Naive thymus-derived CD4-positive, alpha-beta T cell (primary cell): ENCODE data around the gene NAMPT. TPM values are rescaled to one million over a fixed set of nuclear protein-coding genes. Genes with fewer than 3 reads are reported as not detected.
A peak's percentile ranks its signal among the peaks of the same experiment; 100 is the strongest.

ENCODE experiments used
- ATAC-seq: fragments of 150-1000 bp; cut with Tn5 transposase; 2 replicates; pipeline ENCODE4 v1.10.0; 2021; ENCODE audit warnings: mild to moderate bottlenecking, moderate library complexity
- CTCF ChIA-PET: fragments of 350-600 bp; sonication (Branson Sonifier 250); formaldehyde crosslinking; loops from one replicate; lab custom pipeline; 2021; ENCODE audit warnings: antibody characterized with exemption; lab: Charles Lee
- POLR2A ChIA-PET: fragments of 350-600 bp; sonication (Branson Sonifier 250); formaldehyde crosslinking; loops from one replicate; lab custom pipeline; 2021; ENCODE audit warnings: antibody characterized with exemption, inconsistent platforms; lab: Charles Lee
- DNase-seq, 9 donors: peaks; one replicate each; pipeline versions ENCODE4 v3.0.0 to v3.0.0-alpha.2; 2020 to 2022; ENCODE audit warnings: mixed read lengths in 1 of 9
- H3K27ac ChIP-seq: one replicate; pipeline ENCODE4 v1.7.0; 2013; ENCODE audit warnings: mild to moderate bottlenecking, low read depth, low read length, moderate library complexity
- H3K27me3 ChIP-seq, 2 donors: one replicate each; pipeline ENCODE4 v1.7.0; 2013; ENCODE audit warnings: low read length in 2 of 2, mild to moderate bottlenecking in 2 of 2, moderate library complexity in 2 of 2; ENCODE audit not compliant: control insufficient read depth in 2 of 2, insufficient read depth in 2 of 2
- H3K36me3 ChIP-seq, 3 experiments: 1 replicate in 2 of 3; 2 replicates in 1 of 3; pipeline ENCODE4 v1.7.0; 2013; ENCODE audit warnings: low read length in 3 of 3, mild to moderate bottlenecking in 3 of 3, moderate library complexity in 1 of 3; ENCODE audit not compliant: insufficient read depth in 3 of 3, control insufficient read depth in 2 of 3
- H3K4me1 ChIP-seq, 2 donors: one replicate each; pipeline ENCODE4 v1.7.0; 2013; ENCODE audit warnings: low read length in 2 of 2, mild to moderate bottlenecking in 2 of 2, moderate library complexity in 1 of 2; ENCODE audit not compliant: control insufficient read depth in 2 of 2, insufficient read depth in 2 of 2
- H3K4me3 ChIP-seq: 2 replicates; pipeline ENCODE4 v1.7.0; 2013; ENCODE audit warnings: mild to moderate bottlenecking, low read length
- H3K9me3 ChIP-seq, 3 experiments: 1 replicate in 2 of 3; 2 replicates in 1 of 3; pipeline ENCODE4 v1.7.0; 2013; ENCODE audit warnings: low read length in 3 of 3; ENCODE audit not compliant: control insufficient read depth in 2 of 3
- H3K27ac Mint-ChIP-seq, 9 donors: one replicate each; pipeline ENCODE4 v1.8.0; 2020 to 2022; ENCODE audit warnings: mixed read lengths in 9 of 9, mild to moderate bottlenecking in 8 of 9, moderate library complexity in 5 of 9, inconsistent platforms in 2 of 9
- H3K27me3 Mint-ChIP-seq, 5 donors: one replicate each; pipeline ENCODE4 v1.8.0; 2021 to 2022; ENCODE audit warnings: mixed read lengths in 5 of 5, mild to moderate bottlenecking in 1 of 5
- H3K36me3 Mint-ChIP-seq, 5 donors: one replicate each; pipeline ENCODE4 v1.8.0; 2020 to 2022; ENCODE audit warnings: mixed read lengths in 5 of 5, mild to moderate bottlenecking in 3 of 5, inconsistent platforms in 1 of 5
- H3K4me1 Mint-ChIP-seq, 7 donors: one replicate each; pipeline ENCODE4 v1.8.0; 2020 to 2022; ENCODE audit warnings: mixed read lengths in 7 of 7, mild to moderate bottlenecking in 3 of 7, inconsistent platforms in 1 of 7
- H3K4me3 Mint-ChIP-seq, 10 donors: one replicate each; pipeline ENCODE4 v1.8.0; 2020 to 2022; ENCODE audit warnings: mild to moderate bottlenecking in 10 of 10, mixed read lengths in 10 of 10, moderate library complexity in 6 of 10, inconsistent platforms in 2 of 10
- H3K9me3 Mint-ChIP-seq, 11 donors: one replicate each; pipeline ENCODE4 v1.8.0; 2020 to 2022; ENCODE audit warnings: mixed read lengths in 11 of 11, mild to moderate bottlenecking in 4 of 11, inconsistent platforms in 1 of 11, moderate library complexity in 1 of 11
- intact Hi-C, 2 donors: fragments of 100-400 bp; cut with micrococcal nuclease; formaldehyde crosslinking; loops; one replicate each; pipeline ENCODE4 v1.15.1; 2023
- polyA plus RNA-seq, 2 donors: library from polyadenylated mRNA; unstranded; fragments of 300-500 nt; fragmentation: Illumina TruSeq; gene quantifications; one replicate each; pipeline ENCODE4 v1.2.3, GENCODE V29; 2021
- total RNA-seq, 6 experiments: library from RNA in 5 of 6; stranded (reverse) in 5 of 6; gene quantifications; 1 replicate in 5 of 6; 2 replicates in 1 of 6; pipeline ENCODE4 v1.2.3 and lab custom pipeline; 2021 to 2026

The NAMPT gene
- total RNA-seq = 100 to 1,000 TPM in 2 of 5 experiments, 10 to 100 TPM in 3; 22.2 to 731 (median 88.7) TPM
- 10 to 100 TPM; 13.9 to 18.9 TPM for polyA plus RNA-seq
- total RNA-seq (lab: John Stamatoyannopoulos, UW) = 639 reads per million, percentile 98 among the genes with 10 or more reads in this experiment

- Mint-ChIP-seq H3K9me3 (no peaks in the 10 kb centered on the region), H3K36me3 (peaks cover 0 to 14% (median 0%) of the 10 kb centered on the region in 5 donors), H3K27ac (peak within 1 kb of the TSS; percentile 87 to 99 (median 98)), H3K4me3 (peak within 1 kb of the TSS; percentile 91 to 99 (median 96)), H3K27me3 (no peaks in the 10 kb centered on the region), H3K4me1 (peaks cover 23 to 52% (median 38%) of the 10 kb centered on the region in 7 donors)
- Histone ChIP-seq H3K4me1 (peaks cover 9 to 10% of the 10 kb centered on the region in 2 donors), H3K4me3 (peak within 1 kb of the TSS; percentile 94), H3K27ac (peak within 1 kb of the TSS; percentile 94), H3K9me3 (no peaks in the 10 kb centered on the region), H3K36me3 (no peaks in the 10 kb centered on the region), H3K27me3 (no peaks in the 10 kb centered on the region)
- POLR2A ChIA-PET = interaction anchor here (0.8 to 2.6 kb wide), 7 partner anchors 12 to 1273 kb away, joined by 3 to 15 read pairs (median 4); partner anchors contain the start of gene HBP1
- CTCF ChIA-PET = interaction anchor here (1.3 kb wide), 1 partner anchor 883 kb away, joined by 3 read pairs; no protein-coding TSS in a partner anchor
- ATAC-seq = no peak
- intact Hi-C loops = loop anchor here (1.0 to 10.0 kb wide), 26 partner anchors 24 to 1606 kb away; partner anchors contain the start of genes DLD (in 2 of the 2), RINT1 (in 2 of the 2), SYPL1 (in 2 of the 2) and ATXN7L1 (in 1 of the 2)
- no peak for DNase-seq
Observed at GRCh38 chr7:106284714-106285050, at the start of gene NAMPT. NAMPT (minus strand) TSS chr7:106284983; CDS start chr7:106284884, 99 bp downstream.

DNA sequence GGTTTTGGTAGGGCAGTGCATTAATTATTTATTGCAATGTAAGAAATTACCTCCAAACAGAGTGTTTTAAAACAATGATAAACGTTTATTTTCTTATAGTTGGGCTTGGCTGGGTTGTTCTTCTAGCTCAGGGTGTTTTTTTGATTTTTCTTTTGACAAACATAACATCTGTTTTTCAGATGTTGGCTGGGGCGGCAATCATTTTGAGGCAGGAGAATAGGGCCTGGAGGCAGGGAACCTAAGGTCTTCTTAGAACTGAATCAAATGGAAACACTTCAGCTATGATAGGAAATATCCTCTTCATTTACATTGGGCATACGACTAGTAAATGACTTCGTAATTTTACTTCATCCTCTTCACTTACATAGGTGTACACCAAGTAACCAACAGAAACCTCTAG lies 47.4 kb upstream of the NAMPT start:
- Histone ChIP-seq H3K9me3 (no peaks in the 10 kb centered on the region), H3K4me1 (no peaks in the 10 kb centered on the region), H3K27me3 (no peaks in the 10 kb centered on the region), H3K36me3 (no peaks in the 10 kb centered on the region), H3K4me3 (no peak overlapping the region), H3K27ac (no peak overlapping the region)
- Mint-ChIP-seq H3K27ac (no peak overlapping the region), H3K27me3 (peaks cover 0 to 33% (median 18%) of the 10 kb centered on the region in 5 donors), H3K36me3 (peaks cover 0 to 1% (median 0%) of the 10 kb centered on the region in 5 donors), H3K4me1 (peaks cover 0 to 3% (median 0%) of the 10 kb centered on the region in 7 donors), H3K4me3 (no peak overlapping the region), H3K9me3 (peaks cover 0 to 12% (median 3%) of the 10 kb centered on the region in 11 donors)
- no peak for ATAC-seq
- intact Hi-C loops = no loop called here
- POLR2A ChIA-PET = no interaction called here
- no peak for DNase-seq
- CTCF ChIA-PET = no interaction called here

GRCh38 chr7:106331441-106332175 lies 46.8 kb upstream of the NAMPT start:
- Histone ChIP-seq H3K4me3 (no peak overlapping the region), H3K27ac (no peak overlapping the region), H3K27me3 (no peaks in the 10 kb centered on the region), H3K36me3 (no peaks in the 10 kb centered on the region), H3K9me3 (no peaks in the 10 kb centered on the region), H3K4me1 (no peaks in the 10 kb centered on the region)
- ChIA-PET CTCF (no interaction called here), POLR2A (no interaction called here)
- intact Hi-C loops = no loop called here
- Mint-ChIP-seq H3K27me3 (peaks cover 0 to 27% (median 15%) of the 10 kb centered on the region in 5 donors), H3K36me3 (no peaks in the 10 kb centered on the region), H3K9me3 (peaks cover 0 to 7% (median 0%) of the 10 kb centered on the region in 11 donors), H3K4me3 (no peak overlapping the region), H3K27ac (no peak overlapping the region), H3K4me1 (peaks cover 0 to 3% (median 0%) of the 10 kb centered on the region in 7 donors)
- no peak for DNase-seq
- ATAC-seq = no peak

GRCh38 chr7:106329971-106330733 lies 45.4 kb upstream of the NAMPT start:
- peaks cover 0 to 1% (median 0%) of the 10 kb centered on the region in 5 donors for H3K36me3 Mint-ChIP-seq
- H3K4me3 Mint-ChIP-seq = no peak overlapping the region
- Histone ChIP-seq H3K4me3 (no peak overlapping the region), H3K27me3 (no peaks in the 10 kb centered on the region), H3K36me3 (no peaks in the 10 kb centered on the region), H3K4me1 (no peaks in the 10 kb centered on the region), H3K27ac (no peak overlapping the region), H3K9me3 (no peaks in the 10 kb centered on the region)
- DNase-seq (no peak), ATAC-seq (no peak)
- peaks cover 0 to 3% (median 0%) of the 10 kb centered on the region in 7 donors for H3K4me1 Mint-ChIP-seq
- ChIA-PET POLR2A (no interaction called here), CTCF (no interaction called here)
- peaks cover 0 to 21% (median 12%) of the 10 kb centered on the region in 5 donors for H3K27me3 Mint-ChIP-seq
- no peak overlapping the region for H3K27ac Mint-ChIP-seq
- intact Hi-C loops = no loop called here
- peaks cover 0 to 3% (median 0%) of the 10 kb centered on the region in 11 donors for H3K9me3 Mint-ChIP-seq

GRCh38 chr7:106329408-106329807 lies 44.6 kb upstream of the NAMPT start:
- no peaks in the 10 kb centered on the region for H3K9me3 ChIP-seq
- ATAC-seq = no peak
- H3K27ac ChIP-seq = no peak overlapping the region
- DNase-seq = no peak
- H3K9me3 Mint-ChIP-seq = peaks cover 0 to 3% (median 0%) of the 10 kb centered on the region in 11 donors
- no peaks in the 10 kb centered on the region for H3K27me3 ChIP-seq
- H3K27me3 Mint-ChIP-seq = peaks cover 0 to 15% (median 12%) of the 10 kb centered on the region in 5 donors
- peaks cover 0 to 3% (median 0%) of the 10 kb centered on the region in 7 donors for H3K4me1 Mint-ChIP-seq
- intact Hi-C loops = no loop called here
- H3K4me3 Mint-ChIP-seq = no peak overlapping the region
- ChIA-PET CTCF (no interaction called here), POLR2A (no interaction called here)
- peaks cover 0 to 1% (median 0%) of the 10 kb centered on the region in 5 donors for H3K36me3 Mint-ChIP-seq
- no peak overlapping the region for H3K4me3 ChIP-seq
- H3K4me1 ChIP-seq = no peaks in the 10 kb centered on the region
- H3K27ac Mint-ChIP-seq = no peak overlapping the region
- no peaks in the 10 kb centered on the region for H3K36me3 ChIP-seq
